ENCODE data around the gene ALG11.

Gene ALG11

GRCh38 chr13:52061587-52061986, 49.4 kb downstream of the ALG11 start:
- peaks cover 21% of the 10 kb centered on the region for H3K36me3 Mint-ChIP-seq (ENCODE audit: low read depth)
- no peak overlapping the region for H3K4me3 Mint-ChIP-seq
- no peak for TF ChIP-seq CTCF (IDR thresholded peaks at IDR 0.05; ENCODE audit: unreplicated experiment in 3 of 3)
- H3K9me3 Mint-ChIP-seq, result peaks cover 36% of the 10 kb centered on the region
- H3K27me3 Mint-ChIP-seq (ENCODE audit: low read depth), result no peaks in the 10 kb centered on the region
- no peak overlapping the region for H3K27ac Mint-ChIP-seq
- H3K4me1 Mint-ChIP-seq, result no peaks in the 10 kb centered on the region

GRCh38 chr13:52067237-52067636, 55.0 kb downstream of the ALG11 start:
- TF ChIP-seq CTCF (IDR thresholded peaks at IDR 0.05; ENCODE audit: unreplicated experiment in 3 of 3), result no peak
- Mint-ChIP-seq H3K9me3 (peaks cover 58% of the 10 kb centered on the region), H3K4me3 (no peak overlapping the region), H3K36me3 (ENCODE audit: low read depth) (peaks cover 36% of the 10 kb centered on the region), H3K4me1 (no peaks in the 10 kb centered on the region), H3K27me3 (ENCODE audit: low read depth) (no peaks in the 10 kb centered on the region), H3K27ac (no peak overlapping the region)

GRCh38 chr13:52070929-52071523, 58.8 kb downstream of the ALG11 start:
- H3K4me3 Mint-ChIP-seq, result no peak overlapping the region
- no peaks in the 10 kb centered on the region for H3K27me3 Mint-ChIP-seq (ENCODE audit: low read depth)
- peaks cover 26% of the 10 kb centered on the region for H3K36me3 Mint-ChIP-seq (ENCODE audit: low read depth)
- no peaks in the 10 kb centered on the region for H3K4me1 Mint-ChIP-seq
- no peak overlapping the region for H3K27ac Mint-ChIP-seq
- peaks cover 51% of the 10 kb centered on the region for H3K9me3 Mint-ChIP-seq
- no peak for TF ChIP-seq CTCF (IDR thresholded peaks at IDR 0.05; ENCODE audit: unreplicated experiment in 3 of 3)

Data from nephron (organoid).